HG02678 (cell line): ENCODE results near the gene GRB10.
A peak's percentile ranks its signal among the peaks of the same experiment; 100 is the strongest.

ENCODE experiments used
- ATAC-seq: cut with Tn5 transposase; IDR thresholded peaks from one replicate; pipeline ENCODE4 v1.9.1; 2021; ENCODE audit warnings: mild to moderate bottlenecking, moderate library complexity; ENCODE audit not compliant: unreplicated experiment

The GRB10 gene

DNA sequence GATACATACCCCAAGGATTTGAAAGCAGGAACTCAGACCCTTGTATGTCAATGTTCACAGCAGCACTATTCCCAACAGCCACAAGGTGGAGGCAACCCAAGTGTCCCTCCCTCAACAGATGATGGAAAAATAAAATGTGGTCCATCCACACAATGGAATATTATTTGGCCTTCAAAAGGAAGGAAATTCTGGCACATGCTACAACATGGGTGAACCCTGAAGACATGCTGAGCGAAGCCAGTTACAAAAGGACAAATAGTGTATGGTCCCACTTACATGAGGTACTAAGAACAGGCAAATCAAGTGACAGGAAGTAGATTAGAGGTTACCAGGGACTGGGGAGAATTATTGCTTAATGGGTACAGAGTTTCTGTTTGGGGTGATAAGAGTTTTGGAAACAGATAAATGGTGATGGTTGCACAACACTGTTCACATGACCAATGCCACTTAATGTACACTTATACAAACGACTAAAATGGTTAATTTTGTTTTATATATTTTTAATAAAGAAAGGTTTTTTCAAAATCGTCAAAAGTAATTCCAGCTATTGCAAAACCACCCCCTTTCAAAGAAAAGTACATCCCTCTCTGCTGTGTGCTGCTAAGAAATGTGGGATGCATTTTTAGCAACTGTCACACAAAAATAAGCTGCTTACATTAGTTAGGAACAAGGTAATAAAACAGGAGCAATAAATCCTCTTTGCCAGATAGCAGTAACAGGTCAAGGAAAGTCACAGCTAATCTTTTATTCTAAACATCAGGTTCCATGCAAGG lies 85.7 kb downstream of the GRB10 start:
- no peak for ATAC-seq

DNA sequence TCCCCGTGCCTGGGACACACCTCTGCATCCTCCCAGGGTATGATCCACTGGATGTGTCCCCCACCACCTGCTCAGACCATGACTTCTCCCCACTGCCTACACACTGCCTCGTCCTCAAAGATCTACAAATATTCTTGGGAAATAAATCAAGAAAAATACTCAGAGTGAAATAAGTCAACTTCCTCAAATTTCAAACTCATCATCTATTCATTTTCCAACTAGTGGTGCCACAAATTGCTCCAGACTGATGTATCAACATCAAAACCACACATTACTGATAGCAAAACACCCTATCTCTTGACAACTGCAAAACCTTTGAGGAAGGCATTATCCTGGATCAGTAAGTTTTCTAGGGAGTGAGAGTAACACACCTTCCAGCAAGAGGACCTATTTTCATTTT lies 87.7 kb downstream of the GRB10 start:
- no peak for ATAC-seq

- ATAC-seq: no peak
Observed at GRCh38 chr7:50693455-50694130, 89.1 kb downstream of the GRB10 start.

DNA sequence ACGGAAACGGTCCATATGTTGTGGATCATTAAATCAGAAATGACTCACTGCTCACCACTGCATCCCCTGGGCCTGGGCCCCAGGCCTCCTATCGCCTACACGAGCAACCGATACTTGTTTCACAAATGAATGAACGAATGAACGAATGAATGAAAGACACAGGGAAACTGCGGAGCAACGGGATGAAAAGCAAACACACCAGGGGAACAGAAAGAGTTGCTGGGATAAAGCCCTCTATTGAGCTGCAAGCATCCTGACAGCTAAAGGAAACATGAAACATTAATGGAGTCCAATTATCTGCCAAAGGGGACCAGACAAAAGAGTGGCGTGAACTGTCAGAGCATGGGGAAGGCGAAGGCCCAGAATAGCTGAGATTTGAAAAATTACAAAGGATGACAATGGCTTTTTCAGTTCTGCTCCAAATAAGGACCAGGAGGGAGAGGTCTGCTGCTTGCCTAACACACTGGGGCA lies 92.1 kb downstream of the GRB10 start:
- no peak for ATAC-seq

GRCh38 chr7:50688226-50688590 lies 94.5 kb downstream of the GRB10 start:
- no peak for ATAC-seq

DNA sequence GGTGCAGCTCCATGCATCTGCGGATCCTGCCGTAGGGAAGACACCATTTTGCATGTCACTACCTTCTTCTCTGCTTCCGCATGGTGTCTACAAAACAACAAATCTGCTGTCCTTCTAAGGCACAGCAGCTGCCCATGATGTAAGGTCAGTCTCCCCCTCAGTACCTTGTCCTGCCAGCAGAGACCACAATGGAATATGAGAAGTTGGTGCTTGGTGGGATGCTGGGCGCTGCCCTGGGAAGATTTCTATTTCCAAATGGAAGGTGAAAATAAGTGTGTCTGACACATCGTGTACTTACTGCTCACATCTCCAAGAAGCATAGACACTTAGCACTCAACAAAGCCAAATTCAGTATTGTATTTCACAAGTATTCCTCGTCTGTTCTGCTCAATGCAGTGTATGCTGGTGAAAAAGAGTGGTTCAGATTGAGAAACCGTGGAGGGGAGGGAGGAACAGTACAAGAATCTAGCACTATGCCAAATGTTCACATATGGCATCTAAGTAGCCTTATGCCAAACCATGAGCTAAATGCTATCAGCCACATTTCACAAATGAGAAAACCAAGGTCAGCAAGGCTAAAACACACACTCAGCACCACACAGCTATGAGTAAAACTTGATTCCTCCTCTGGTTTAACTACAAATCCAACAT lies 95.0 kb downstream of the GRB10 start:
- no peak for ATAC-seq

GRCh38 chr7:50687096-50687495 lies 95.6 kb downstream of the GRB10 start:
- no peak for ATAC-seq

GRCh38 chr7:50685135-50686065 lies 97.3 kb downstream of the GRB10 start:
- ATAC-seq: no peak

DNA sequence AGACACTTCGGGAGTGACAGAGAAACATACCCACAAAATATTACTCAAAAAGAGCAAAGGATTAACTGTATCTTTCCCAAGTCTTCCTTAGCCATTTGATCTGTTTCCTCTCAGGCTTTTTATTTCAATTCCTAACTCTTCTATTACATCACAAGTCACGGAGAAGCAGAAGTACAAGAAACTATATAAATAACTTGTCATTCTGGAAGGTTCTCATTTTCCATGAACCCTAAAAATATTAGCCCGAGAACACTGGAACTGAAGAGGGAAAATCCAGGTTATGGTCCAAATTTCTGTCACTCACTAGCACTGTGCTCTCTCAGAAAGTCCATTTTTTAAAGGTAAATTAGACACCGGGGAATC lies 98.0 kb downstream of the GRB10 start:
- ATAC-seq: no peak

DNA sequence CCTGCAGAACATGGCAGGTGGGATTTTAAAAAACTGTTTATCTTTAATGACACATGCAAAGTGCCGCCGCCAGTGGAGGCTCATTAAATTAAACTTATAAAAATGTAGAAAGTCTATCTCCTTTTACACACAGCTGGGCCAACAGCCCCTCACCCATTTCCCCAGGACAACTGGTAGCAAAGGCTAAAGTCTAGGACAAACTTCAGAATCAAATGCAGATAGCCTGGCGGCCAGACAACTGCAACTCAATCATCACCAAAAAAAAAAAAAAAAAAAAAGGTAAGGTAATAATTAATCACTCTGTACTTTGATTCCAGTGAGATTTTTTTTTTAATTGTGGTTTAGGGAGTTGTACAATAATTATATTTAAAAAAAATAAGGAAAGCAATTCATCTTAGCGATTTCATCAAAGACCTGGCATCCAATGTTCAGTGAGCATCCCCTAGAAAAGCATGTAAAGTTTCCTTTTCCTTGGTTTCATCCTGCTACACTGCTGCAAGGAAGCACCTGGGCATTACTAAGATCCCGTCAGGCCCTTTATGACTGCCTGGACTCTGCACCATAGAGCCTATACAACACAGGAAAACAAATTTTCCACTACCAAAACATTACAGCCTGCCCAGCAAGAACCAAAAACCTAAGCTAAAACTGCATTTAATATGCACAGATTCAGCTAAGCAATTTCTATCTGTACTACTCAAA lies 98.5 kb downstream of the GRB10 start:
- no peak for ATAC-seq

DNA sequence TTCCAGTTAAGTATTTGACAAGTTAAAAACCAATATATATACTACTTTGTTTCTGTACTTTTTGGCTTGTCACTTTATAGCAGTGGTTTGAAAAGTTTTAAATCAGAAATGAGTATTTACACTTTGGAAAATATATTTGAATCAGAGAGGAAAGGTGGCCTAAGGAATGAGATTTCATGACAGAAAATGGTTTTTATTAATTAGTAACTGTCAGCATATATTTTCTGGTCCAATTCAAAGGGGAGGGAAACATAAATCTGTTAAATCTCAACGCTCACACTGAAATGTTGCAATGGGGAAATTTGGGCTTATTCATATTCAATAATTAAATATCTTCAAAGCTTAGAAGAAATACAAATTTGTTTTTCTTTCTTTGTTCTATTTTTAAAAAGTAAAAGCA lies 100.1 kb downstream of the GRB10 start:
- ATAC-seq: no peak

DNA sequence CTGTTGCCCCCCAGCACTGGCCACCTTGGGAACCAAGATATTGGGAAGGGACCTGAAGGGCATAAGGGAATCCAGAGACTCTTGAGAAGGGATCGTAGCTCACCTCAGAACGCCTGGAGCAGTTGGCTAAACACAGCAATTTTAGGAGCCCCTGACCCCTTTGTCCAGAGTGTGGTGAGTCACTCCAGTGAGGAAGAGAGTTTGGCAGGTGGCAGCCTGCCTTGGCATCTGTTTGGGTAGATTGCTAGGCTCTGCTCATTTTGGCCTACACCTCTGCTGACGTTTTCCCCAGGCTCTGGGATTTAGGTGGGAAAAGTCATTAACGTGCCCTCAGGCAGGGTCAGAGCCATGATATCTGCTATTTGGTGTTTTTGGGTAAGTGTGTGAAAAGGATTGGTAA lies 100.6 kb downstream of the GRB10 start:
- no peak for ATAC-seq

GRCh38 chr7:50681432-50682045 lies 101.2 kb downstream of the GRB10 start:
- ATAC-seq: no peak

- ATAC-seq: peak; percentile 77
Observed at GRCh38 chr7:50679218-50680007, 103.3 kb downstream of the GRB10 start.

DNA sequence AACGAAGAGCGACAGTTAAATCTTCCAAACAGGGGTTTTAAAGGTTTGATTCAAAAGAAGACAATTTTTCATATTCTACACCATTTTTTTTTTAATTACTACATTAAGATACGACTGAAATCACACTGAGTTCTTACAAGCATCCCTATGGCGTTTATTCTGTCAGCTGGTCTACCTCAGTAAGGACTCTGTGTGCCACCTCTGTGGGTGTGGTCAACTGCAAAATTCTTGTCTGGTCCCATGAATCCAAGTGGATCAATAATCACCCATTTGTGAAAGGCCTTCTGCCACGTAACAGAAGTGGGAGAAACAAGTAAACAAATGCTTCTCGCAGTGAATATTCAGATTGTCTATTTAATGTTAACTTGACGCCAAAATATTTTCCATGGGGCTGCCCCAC lies 104.1 kb downstream of the GRB10 start:
- ATAC-seq: no peak

GRCh38 chr7:50677638-50677996 lies 105.1 kb downstream of the GRB10 start:
- no peak for ATAC-seq

- no peak for ATAC-seq
Observed at GRCh38 chr7:50676740-50677637, 105.7 kb downstream of the GRB10 start.

DNA sequence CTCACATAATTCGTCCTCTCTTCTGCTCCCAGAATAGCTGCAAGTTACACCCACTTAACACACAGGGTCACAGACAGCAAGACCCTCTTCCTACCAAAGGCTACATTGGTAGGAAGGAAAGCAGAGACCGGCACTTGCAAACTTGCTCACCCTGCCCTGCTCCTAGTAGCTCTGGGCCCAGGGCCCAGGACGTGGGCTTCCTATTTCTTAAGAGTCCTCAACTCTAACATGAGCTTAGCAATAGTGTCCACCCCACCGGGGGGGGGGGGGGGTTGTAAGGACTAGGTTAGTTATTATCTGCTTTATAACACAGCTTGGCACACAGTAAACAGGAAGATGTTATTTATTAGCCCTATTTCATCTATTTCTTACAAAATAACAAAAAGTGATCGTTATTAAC lies 106.6 kb downstream of the GRB10 start:
- ATAC-seq: no peak
